ENCODE data around the gene FLT4.

- TF ChIP-seq, protein P1, sequence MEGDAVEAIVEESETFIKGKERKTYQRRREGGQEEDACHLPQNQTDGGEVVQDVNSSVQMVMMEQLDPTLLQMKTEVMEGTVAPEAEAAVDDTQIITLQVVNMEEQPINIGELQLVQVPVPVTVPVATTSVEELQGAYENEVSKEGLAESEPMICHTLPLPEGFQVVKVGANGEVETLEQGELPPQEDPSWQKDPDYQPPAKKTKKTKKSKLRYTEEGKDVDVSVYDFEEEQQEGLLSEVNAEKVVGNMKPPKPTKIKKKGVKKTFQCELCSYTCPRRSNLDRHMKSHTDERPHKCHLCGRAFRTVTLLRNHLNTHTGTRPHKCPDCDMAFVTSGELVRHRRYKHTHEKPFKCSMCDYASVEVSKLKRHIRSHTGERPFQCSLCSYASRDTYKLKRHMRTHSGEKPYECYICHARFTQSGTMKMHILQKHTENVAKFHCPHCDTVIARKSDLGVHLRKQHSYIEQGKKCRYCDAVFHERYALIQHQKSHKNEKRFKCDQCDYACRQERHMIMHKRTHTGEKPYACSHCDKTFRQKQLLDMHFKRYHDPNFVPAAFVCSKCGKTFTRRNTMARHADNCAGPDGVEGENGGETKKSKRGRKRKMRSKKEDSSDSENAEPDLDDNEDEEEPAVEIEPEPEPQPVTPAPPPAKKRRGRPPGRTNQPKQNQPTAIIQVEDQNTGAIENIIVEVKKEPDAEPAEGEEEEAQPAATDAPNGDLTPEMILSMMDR (optimal IDR thresholded peaks at IDR 0.05 in 1 of 3, IDR thresholded peaks at IDR 0.05 in 1 of 3, conservative IDR thresholded peaks at IDR 0.05 in 1 of 3; ENCODE audit: extremely low read depth in 1 of 3, insufficient read depth in 2 of 3, low read length in 3 of 3): no peak
- TF ChIP-seq EZH2 (IDR thresholded peaks at IDR 0.05; ENCODE audit: low read length): no peak
Observed at GRCh38 chr5:180696116-180696515, 46.7 kb upstream of the FLT4 start.
